IPS DF 6.9 (cell line): ENCODE data around the gene SIGLEC14.

Experiments
- DNase-seq: peaks from one replicate; pipeline ENCODE4 v3.0.0-alpha.2; 2013; ENCODE audit warnings: low read depth, low spot score
- H3K27ac ChIP-seq: one replicate; pipeline ENCODE4 v1.5.1; 2013; ENCODE audit warnings: low read length, control low read depth
- H3K27me3 ChIP-seq: 2 replicates; pipeline ENCODE4 v1.6.1; 2013; ENCODE audit warnings: mild to moderate bottlenecking, low read length; ENCODE audit not compliant: control insufficient read depth, insufficient read depth
- H3K36me3 ChIP-seq: 2 replicates; pipeline ENCODE4 v1.6.1; 2013; ENCODE audit warnings: low read length; ENCODE audit not compliant: control insufficient read depth, insufficient read depth
- H3K4me1 ChIP-seq: 2 replicates; pipeline ENCODE4 v1.6.1; 2013; ENCODE audit warnings: low read length; ENCODE audit not compliant: control insufficient read depth, insufficient read depth
- H3K4me3 ChIP-seq: 2 replicates; pipeline ENCODE4 v1.5.1; 2013; ENCODE audit warnings: mild to moderate bottlenecking, low read length
- H3K9me3 ChIP-seq: 2 replicates; pipeline ENCODE4 v1.6.1; 2013; ENCODE audit warnings: low read length, inconsistent platforms; ENCODE audit not compliant: control insufficient read depth, insufficient read depth
- WGBS: extraction: QIAGEN DNeasy Blood & Tissue Kit; methylation state at CpG from one replicate; pipeline ENCODE4 v1.1.7; 2013; ENCODE audit warnings: mixed read lengths, missing lambda C conversion rate; ENCODE audit not compliant: insufficient read length, insufficient coverage; 5-methylcytosine and 5-hydroxymethylcytosine counted together

Gene SIGLEC14

GRCh38 chr19:51668216-51668615, 21.6 kb upstream of the SIGLEC14 start:
- DNase-seq, result no peak
- Histone ChIP-seq H3K27me3 (no peaks in the 10 kb centered on the region), H3K4me3 (no peak overlapping the region), H3K27ac (no peak overlapping the region), H3K9me3 (no peaks in the 10 kb centered on the region), H3K4me1 (no peaks in the 10 kb centered on the region), H3K36me3 (no peaks in the 10 kb centered on the region)
- no CpG with 5 or more reads among the region's 3 CpGs for WGBS

- Histone ChIP-seq H3K36me3 (no peaks in the 10 kb centered on the region), H3K4me3 (no peak overlapping the region), H3K27me3 (no peaks in the 10 kb centered on the region), H3K4me1 (no peaks in the 10 kb centered on the region), H3K9me3 (no peaks in the 10 kb centered on the region), H3K27ac (no peak overlapping the region)
- WGBS, result no CpG with 5 or more reads among the region's 3 CpGs
- no peak for DNase-seq
These were observed 18.4 kb upstream of the SIGLEC14 start for GRCh38 chr19:51664997-51665396.

DNA sequence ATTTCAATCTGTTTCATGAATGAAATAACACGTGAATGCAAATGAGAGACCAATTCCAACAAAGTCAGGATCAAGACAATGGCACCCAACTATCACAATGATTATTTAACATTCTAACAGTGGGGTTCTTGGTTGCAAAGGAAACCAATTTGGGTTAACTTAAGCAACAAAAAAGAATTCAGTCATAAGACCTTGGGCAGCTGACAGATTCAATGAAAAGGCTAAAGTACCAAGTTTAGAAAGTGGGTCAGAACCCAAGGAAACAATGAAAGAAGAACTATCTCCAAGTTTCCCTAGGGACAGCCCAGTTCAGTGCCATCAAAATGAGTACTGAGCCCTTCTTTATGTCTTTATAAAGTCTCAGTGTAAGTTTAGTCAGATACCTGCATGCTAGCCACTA, 17.5 kb upstream of the SIGLEC14 start:
- Histone ChIP-seq H3K27ac (no peak overlapping the region), H3K9me3 (no peaks in the 10 kb centered on the region), H3K36me3 (no peaks in the 10 kb centered on the region), H3K27me3 (no peaks in the 10 kb centered on the region), H3K4me1 (no peaks in the 10 kb centered on the region), H3K4me3 (no peak overlapping the region)
- WGBS, result no CpG with 5 or more reads among the region's 1 CpG
- DNase-seq, result no peak

DNA sequence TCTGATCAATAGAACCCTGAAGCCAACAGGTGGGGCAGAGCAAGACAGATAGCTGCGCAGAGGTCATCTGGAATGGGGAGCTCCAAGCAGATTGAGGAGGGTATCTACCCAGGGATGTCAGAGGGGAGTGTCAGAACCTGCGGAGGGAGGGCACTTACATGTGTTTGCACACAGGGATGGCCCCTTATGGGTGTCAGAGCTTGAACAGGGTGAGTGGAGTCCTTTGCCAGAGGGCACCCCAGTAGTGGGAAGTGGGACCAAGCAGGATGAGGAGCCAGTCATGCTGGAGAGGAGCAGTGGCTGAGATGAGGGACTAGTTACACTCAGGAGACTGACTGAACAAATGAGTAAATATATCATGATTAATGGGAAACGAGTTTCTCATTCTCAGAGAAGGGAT, 17.0 kb upstream of the SIGLEC14 start:
- H3K9me3 ChIP-seq, result no peaks in the 10 kb centered on the region
- H3K4me3 ChIP-seq, result no peak overlapping the region
- H3K4me1 ChIP-seq, result no peaks in the 10 kb centered on the region
- no peaks in the 10 kb centered on the region for H3K36me3 ChIP-seq
- no peaks in the 10 kb centered on the region for H3K27me3 ChIP-seq
- H3K27ac ChIP-seq, result no peak overlapping the region
- no peak for DNase-seq
- no CpG with 5 or more reads among the region's 3 CpGs for WGBS

DNA sequence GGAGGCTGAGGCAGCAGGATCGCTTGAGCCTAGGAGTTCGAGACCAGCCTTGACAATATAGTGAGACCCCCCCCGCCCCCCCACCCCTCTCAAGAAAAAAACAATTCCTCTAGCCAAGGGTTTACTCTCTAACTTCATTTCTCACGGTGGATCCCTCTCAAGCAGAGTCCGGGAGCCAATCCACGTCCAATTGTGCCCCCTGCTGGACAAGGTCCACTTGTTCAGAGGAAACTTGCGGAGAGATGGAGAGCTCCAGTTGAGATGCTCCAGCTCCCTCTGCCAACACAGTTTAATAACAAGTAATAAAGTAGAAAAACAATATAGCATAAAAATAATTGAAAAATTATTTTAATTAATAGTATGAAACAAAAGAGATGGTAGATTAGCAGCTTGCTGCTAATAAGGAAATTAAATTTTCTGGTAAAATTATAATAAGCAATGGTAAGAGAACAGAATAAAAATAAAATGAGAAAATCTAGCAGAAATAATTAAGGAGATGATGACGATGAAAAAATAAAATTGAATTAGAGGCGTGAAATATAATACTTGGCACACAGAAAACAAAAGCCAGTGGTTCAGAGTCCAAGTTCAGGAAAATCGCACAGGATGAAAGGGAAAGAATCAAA, 14.5 kb upstream of the SIGLEC14 start:
- Histone ChIP-seq H3K4me3 (no peak overlapping the region), H3K36me3 (no peaks in the 10 kb centered on the region), H3K27ac (no peak overlapping the region), H3K4me1 (peaks cover 2% of the 10 kb centered on the region; the same call in 1 of the 2 replicates), H3K9me3 (no peaks in the 10 kb centered on the region), H3K27me3 (no peaks in the 10 kb centered on the region)
- DNase-seq, result peak; percentile 57
- 100% methylated on average over 2 of the region's 10 CpGs for WGBS

DNA sequence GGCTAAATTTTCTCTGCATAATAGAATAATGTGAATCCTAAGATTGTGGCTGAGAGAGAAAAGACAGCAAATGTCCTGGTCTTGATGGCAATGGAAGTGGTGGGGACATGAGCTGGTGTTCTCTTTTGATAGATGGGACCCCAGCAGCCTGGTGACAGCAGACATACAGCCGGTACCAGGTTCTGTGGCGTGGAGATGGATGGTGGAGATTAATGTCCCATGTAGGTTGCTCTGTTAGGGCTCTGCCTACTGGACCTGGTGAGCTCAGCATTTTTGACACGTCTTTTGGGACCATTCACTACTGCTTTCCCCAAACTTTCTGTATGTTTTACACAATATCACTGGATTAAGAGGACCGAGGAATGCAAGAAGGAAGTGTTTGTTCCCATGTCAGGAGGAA, 8.2 kb upstream of the SIGLEC14 start:
- Histone ChIP-seq H3K36me3 (no peaks in the 10 kb centered on the region), H3K27ac (no peak overlapping the region), H3K4me1 (peaks cover 2% of the 10 kb centered on the region; the same call in 1 of the 2 replicates), H3K27me3 (no peaks in the 10 kb centered on the region), H3K9me3 (no peaks in the 10 kb centered on the region), H3K4me3 (no peak overlapping the region)
- no CpG with 5 or more reads among the region's 4 CpGs for WGBS
- no peak for DNase-seq

DNA sequence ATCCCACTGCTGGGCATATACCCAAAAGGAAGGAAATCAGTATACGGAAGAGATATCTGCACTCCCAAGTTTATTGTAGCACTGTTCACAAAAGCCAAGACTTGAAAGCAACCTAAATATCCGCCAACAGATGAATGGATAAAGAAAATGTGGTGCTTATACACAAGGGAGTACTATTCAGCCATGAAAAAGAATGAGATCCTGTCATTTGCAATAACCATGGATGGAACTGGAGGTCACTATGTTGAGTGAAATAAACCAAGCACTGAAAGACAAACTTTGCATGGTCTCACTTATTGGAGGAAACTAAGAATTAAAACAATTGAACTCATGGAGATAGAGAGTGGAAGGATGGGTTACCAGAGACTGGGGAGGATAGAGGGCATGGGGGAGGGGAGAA, 6.5 kb upstream of the SIGLEC14 start:
- Histone ChIP-seq H3K9me3 (no peaks in the 10 kb centered on the region), H3K4me1 (peaks cover 2% of the 10 kb centered on the region; the same call in 1 of the 2 replicates), H3K36me3 (no peaks in the 10 kb centered on the region), H3K27ac (no peak overlapping the region), H3K4me3 (no peak overlapping the region), H3K27me3 (no peaks in the 10 kb centered on the region)
- WGBS, result no CpG with 5 or more reads among the region's 2 CpGs
- DNase-seq, result no peak

- H3K4me1 ChIP-seq, result peaks cover 2% of the 10 kb centered on the region; the same call in 1 of the 2 replicates
- H3K9me3 ChIP-seq, result no peaks in the 10 kb centered on the region
- no CpG with 5 or more reads among the region's 4 CpGs for WGBS
- no peaks in the 10 kb centered on the region for H3K36me3 ChIP-seq
- no peak for DNase-seq
- no peak overlapping the region for H3K27ac ChIP-seq
- H3K4me3 ChIP-seq, result no peak overlapping the region
- no peaks in the 10 kb centered on the region for H3K27me3 ChIP-seq
These were observed 5.6 kb upstream of the SIGLEC14 start for GRCh38 chr19:51652266-51652665.

DNA sequence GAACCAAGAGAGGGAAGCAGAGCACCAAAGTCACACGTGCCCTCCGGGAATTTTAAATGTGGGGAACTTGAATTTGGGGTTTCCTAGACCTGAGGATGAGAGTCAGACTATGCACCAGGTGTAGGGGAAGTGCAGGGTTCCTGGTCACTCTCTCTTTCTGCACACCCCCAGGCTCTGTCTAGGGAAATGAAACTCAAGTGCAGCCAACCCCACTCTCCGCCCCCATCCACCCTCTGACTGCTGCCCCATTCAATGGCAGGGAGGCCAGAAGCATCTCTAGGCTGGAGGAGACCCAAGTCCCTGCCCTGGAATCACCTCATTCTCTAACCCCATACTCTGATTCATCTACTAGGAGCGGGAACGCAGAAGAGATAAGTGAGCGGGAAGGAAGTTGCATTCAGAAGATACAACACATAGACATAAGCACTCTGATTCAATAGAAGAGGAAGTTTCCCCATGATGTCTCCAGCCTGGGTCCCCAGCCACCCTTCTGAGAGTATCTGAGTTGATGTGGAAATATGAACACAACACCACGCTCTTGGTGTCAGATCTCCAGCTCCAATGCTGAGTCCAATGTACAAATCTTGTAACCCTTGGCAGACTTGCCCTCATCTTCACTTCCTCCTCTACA, 4.7 kb upstream of the SIGLEC14 start:
- H3K9me3 ChIP-seq, result no peaks in the 10 kb centered on the region
- H3K27me3 ChIP-seq, result no peaks in the 10 kb centered on the region
- H3K4me1 ChIP-seq, result no peaks in the 10 kb centered on the region
- H3K4me3 ChIP-seq, result no peak overlapping the region
- DNase-seq, result no peak
- no CpG with 5 or more reads among the region's 7 CpGs for WGBS
- H3K27ac ChIP-seq, result no peak overlapping the region
- H3K36me3 ChIP-seq, result no peaks in the 10 kb centered on the region

DNA sequence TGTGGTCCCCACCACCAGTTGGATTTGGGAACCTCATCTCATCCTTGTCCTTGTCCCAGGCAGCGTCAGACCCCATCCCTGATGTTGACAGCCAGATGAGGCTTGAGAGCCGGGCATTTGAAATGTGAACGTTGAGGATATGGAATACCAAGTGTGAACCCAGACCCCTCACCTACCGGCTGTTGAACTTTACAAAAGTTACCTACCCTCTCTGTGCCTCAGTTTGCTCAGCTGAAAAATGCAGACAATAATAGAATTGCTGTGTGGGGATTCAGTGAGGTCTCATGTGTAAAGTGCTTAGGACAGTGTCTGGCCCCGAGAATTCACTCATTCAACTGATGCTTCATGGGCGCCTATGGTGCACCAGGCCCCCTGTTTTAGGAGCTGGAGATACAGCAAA, 693 bp upstream of the SIGLEC14 start:
- DNase-seq, result no peak
- H3K9me3 ChIP-seq, result no peaks in the 10 kb centered on the region
- no CpG with 5 or more reads among the region's 6 CpGs for WGBS
- H3K27me3 ChIP-seq, result no peaks in the 10 kb centered on the region
- no peak overlapping the region for H3K27ac ChIP-seq
- no peaks in the 10 kb centered on the region for H3K4me1 ChIP-seq
- no peak overlapping the region for H3K4me3 ChIP-seq
- H3K36me3 ChIP-seq, result no peaks in the 10 kb centered on the region
